GM21723 (cell line): Measurements from ENCODE around the gene UTP14C.
"Not testable (repeated sequence)": the region's sequence is repeated elsewhere in the genome, so short reads cannot be mapped to it uniquely, and the experiment has no call there.

Source experiments
- ATAC-seq: cut with Tn5 transposase; IDR thresholded peaks from one replicate; pipeline ENCODE4 v1.9.1; 2021; ENCODE audit warnings: mild to moderate bottlenecking, moderate library complexity; ENCODE audit not compliant: unreplicated experiment

Gene UTP14C

DNA sequence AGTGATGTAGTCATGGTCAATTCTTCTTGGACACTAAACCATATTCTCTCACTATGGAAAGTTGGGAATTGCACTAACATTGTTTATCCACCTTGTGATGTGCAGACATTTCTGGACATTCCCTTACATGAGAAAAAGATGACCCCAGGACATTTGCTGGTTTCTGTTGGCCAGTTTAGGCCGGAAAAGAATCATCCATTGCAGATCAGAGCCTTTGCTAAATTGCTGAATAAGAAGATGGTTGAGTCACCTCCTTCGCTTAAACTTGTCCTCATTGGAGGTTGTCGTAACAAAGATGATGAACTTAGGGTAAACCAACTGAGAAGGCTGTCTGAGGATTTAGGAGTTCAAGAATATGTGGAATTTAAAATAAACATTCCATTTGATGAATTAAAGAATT lies at the start of gene UTP14C:
TSS of gene UTP14C (plus strand) at position 211 of the 400 bp plus-strand sequence. CDS start 4,114 bp downstream, outside the sequence.
- no peak for ATAC-seq

DNA sequence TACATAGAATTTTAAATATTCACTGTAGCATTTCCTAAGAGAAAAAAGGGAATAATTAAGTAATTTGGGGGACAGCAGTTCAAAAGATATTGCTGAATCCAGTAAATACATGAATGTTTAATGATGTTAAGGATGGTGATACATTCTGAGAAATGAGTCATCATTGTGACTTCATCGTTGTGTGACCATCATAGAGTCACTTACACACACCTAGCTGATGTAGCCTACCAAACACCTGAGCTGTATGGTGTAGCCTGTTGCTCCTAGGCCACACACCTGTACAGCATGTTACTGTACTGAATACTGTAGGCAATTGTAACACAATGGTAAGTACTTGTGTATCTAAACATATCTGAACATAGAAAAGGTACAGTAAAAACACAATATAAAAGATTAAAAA lies 48.1 kb upstream of the UTP14C start:
- no peak for ATAC-seq

DNA sequence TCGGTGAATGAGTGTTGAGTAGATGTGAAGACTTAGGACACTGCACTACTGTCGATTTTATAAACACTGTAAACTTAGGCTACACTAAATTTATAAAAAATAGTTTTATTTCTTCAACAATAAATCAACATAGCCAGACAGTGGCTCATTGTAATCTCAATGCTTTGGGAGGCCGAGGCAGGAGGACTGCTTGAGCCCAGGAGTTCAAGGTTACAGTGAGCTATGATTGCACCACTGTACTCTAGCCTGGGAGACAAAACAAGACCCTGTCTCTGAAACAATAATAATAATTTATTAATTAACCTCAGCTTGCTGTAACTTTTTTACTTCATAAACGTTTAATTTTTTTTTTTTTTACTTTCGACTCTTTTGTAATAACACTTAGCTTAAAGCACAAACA lies 47.6 kb upstream of the UTP14C start:
- no peak for ATAC-seq

GRCh38 chr13:51977625-51978024 lies 46.9 kb upstream of the UTP14C start:
- no peak for ATAC-seq

DNA sequence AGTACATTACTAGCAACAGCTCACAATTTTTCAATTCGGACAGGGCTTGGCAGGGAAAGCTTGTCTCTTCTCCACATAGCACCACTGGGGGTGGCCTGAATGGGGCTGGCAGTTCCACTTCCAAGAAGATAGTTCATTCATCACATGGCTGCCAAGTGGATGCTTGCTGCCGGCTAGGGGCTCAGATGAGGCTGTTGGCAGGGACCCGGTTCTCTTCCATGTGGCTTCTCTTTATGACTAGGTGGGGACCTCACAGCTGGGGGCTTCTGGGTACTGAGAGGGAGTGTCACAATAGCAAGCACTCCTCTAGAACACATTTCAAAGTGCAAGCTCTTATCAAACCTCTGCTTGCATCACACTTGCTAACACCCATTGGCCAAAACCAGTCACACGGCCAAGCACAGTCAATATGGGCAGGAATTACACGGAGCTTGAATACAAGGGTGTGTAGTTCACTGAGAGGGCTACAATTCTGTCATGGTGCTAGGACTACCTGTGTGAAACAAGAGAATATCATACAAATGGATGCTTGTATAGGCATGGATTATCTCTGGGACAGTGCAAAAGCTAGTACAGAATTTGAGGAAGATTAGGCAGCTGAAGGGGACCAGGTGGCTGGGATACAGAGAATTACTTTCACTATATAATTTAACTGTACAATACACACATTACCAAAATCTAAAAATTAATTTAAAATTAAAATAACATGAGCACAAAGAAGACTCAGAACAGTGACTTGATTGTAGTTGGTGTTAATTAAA lies 45.5 kb upstream of the UTP14C start:
- no peak for ATAC-seq

DNA sequence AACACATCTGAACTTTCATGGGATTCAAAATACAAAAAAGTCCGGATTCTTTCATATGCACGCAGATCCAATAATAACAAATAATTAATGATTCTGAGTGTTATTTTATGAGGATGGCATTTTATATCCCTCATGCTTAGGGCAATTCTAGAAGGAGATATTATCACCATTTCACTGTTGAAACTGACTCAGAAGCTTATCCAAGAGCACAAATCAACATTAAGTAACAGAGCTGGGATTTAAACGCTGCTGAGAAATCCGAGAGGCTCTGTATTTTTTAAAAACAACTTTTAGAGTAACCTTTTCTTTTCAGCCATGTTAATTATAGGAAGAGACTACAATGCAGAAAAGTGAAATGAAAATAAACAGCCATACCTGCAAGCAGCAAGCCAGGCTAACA lies 43.6 kb upstream of the UTP14C start:
- ATAC-seq: no peak

- no peak for ATAC-seq
Observed at GRCh38 chr13:51981355-51981754, 43.1 kb upstream of the UTP14C start.

GRCh38 chr13:51983292-51983691 lies 41.2 kb upstream of the UTP14C start:
- ATAC-seq: not testable (repeated sequence)

GRCh38 chr13:51984904-51985303 lies 39.6 kb upstream of the UTP14C start:
- ATAC-seq: not testable (repeated sequence)

DNA sequence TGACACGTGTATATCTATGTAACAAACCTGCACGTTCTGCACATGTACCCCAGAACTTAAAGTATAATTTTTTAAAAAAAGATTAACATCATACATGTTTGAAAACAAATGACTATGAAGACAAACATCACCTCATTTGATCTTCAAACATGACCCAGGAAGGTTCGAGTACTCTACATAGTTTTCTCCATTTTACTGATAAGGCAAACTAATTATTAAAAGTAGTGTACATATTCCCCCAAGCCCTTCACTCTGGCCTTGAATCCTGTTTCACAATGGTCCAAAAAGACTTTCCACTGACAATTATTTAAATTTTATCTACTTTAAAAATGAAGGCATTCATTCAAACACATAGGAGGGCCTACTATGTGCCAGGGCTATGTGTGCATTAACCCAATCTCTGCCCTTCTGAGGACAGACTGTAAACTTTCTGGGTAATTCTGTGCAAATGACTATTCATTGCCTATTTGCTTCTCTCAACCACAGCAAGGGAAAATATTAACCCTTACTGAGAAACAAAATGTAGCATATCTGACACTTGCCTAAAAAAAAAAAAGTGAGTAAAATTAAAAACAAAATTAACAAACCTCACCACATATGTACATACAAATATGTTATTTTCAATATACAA lies 35.4 kb upstream of the UTP14C start:
- no peak for ATAC-seq

DNA sequence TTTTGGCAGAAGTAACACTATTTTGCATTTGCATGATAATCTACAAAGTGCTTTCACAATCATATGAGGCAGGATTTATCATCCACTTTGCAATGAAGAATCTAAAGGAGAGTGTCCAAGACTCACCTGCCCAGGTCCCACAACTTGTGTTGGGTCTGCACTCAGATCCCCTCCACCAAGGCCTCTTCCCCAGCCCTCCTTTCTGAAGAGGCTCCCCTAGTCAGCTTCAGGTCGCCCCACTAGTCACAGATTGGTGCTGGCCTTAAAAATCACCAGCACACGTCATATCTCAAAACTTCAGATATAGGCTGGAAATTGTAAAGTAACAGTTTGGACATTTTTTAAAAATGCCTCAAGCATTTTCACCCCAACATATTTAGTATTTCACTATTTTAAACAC lies 30.8 kb upstream of the UTP14C start:
- no peak for ATAC-seq

DNA sequence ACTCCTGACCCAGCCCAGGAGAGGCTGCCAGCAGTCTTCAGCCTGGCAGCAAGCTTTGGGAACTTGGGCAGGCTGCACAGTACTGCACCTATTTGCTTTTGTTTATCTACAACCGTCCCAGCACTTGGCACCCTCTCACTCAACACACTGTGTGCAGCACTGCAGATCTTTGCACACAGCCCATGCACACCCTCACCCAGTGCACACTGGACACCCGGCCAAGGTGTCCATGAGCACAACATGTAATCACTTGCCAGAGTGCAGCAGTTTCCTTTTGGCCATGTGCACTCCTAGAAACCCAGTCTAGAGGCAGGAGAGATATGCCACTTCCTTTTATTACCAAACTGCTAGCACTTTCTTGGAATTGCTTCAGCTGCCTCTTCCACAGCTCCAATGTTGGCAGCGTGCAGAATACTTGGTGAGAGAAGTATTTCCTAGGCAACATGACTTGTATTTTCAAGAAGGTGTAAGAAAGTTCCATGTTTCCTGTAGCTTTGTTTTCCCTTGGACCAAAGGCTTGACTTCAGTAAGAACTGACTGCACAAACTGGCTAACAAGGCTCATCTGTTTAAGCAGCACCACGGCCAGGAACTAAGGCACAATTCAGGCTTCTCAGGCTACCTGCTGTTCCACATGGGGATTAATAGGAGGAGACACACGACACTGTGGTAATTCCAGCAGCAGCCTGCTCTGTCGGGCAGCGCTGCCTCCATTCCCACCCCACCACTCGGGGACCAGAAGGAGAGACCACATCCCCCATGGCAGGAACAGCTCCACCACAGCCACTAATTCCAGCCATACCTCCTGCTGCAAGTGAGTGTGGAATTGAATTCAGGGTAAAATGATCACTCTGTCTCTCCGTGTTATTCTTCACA lies 28.6 kb upstream of the UTP14C start:
- no peak for ATAC-seq

GRCh38 chr13:51996641-51997040 lies 27.9 kb upstream of the UTP14C start:
- no peak for ATAC-seq

DNA sequence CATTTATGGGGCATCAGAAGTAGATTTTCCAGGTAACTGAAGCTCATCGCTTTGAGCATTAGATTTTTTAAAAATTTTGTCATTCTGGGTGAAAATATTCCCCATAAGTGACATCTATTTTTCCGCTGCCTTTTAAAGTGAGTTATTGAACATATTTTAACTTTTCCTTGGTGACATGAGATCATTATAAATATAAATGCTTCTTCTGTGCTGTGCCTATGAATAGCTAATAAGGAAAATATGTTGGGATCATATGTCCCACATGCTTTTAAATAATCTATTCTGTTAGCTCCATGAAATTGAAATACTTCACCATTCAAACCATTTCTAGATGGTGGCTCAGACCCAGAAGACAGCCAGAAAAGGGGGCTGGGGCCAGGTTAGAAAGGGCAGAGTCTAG lies 27.3 kb upstream of the UTP14C start:
- no peak for ATAC-seq

- ATAC-seq: no peak
Observed at GRCh38 chr13:51997641-51998330, 26.7 kb upstream of the UTP14C start.

- ATAC-seq: no peak
Observed at GRCh38 chr13:51998723-51999509, 25.6 kb upstream of the UTP14C start.

DNA sequence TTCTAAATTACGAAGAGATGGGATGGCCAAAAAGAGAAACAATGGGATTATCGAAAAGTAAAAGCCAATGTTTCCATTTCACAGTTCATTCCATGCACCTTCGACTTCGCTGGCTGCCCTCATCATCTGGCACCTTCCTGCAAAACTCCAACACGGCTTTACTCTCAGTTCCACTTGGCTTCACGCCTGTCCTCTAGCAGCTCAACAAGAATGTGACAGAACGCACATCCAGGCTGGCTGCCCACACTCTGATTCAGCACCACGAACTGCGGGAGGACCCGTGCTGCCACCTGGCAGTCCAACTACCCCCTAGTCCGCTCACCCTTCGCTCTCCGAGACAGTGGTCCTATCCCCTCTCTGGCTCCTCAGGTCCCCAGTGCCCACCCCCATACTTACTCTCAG lies 25.0 kb upstream of the UTP14C start:
- ATAC-seq: no peak

- no peak for ATAC-seq
Observed at GRCh38 chr13:51999921-52000320, 24.6 kb upstream of the UTP14C start.

GRCh38 chr13:52001120-52001731 lies 23.3 kb upstream of the UTP14C start:
- peak; percentile 77 for ATAC-seq

DNA sequence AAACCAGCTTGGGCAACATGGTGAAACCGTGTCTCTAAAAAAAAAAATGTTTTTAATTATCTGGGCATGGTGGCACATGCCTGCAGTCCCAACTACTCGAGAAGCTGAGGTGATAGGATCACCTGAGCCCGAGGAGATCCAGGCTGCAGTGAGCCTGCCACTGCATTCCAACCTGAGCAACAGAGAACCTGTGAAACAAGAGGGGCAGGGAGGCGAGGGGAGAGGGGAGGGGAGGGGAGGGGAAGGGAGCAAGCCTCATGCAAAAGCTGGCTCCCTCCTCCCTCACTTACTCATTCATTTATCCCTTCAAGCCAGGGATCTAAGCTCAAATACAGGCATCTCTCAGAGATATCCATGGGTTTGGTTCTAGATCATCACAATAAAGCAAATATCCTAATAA lies 22.1 kb upstream of the UTP14C start:
- no peak for ATAC-seq
